HTR-8/SVneo (cell line): ENCODE data around the gene ZDHHC9.

ENCODE experiments used
- DNase-seq: peaks from one replicate; pipeline ENCODE4 v3.0.0; 2011; ENCODE audit warnings: low spot score, mixed read lengths; ENCODE audit not compliant: insufficient read length
- FAIRE-seq: peaks from 2 replicates; lab custom pipeline; 2011; peaks lifted over from hg19 to GRCh38; lab: Jason Lieb, UNC

Gene ZDHHC9

GRCh38 chrX:129823522-129823921, 20.2 kb downstream of the ZDHHC9 start:
- no peak for FAIRE-seq
- DNase-seq: no peak

- FAIRE-seq (no peak), DNase-seq (peak; percentile 6)
These were observed 20.6 kb downstream of the ZDHHC9 start for GRCh38 chrX:129823115-129823514.

- DNase-seq (no peak), FAIRE-seq (no peak)
These were observed 25.6 kb downstream of the ZDHHC9 start for GRCh38 chrX:129818123-129818522.

- FAIRE-seq (no peak), DNase-seq (no peak)
These were observed 29.9 kb downstream of the ZDHHC9 start for GRCh38 chrX:129813662-129814368.

GRCh38 chrX:129808829-129809796, 34.6 kb downstream of the ZDHHC9 start:
- no peak for DNase-seq
- no peak for FAIRE-seq

GRCh38 chrX:129808158-129808828, 35.4 kb downstream of the ZDHHC9 start:
- DNase-seq (no peak), FAIRE-seq (no peak)

GRCh38 chrX:129804806-129805205, 38.9 kb downstream of the ZDHHC9 start:
- no peak for DNase-seq
- no peak for FAIRE-seq

- no peak for FAIRE-seq
- DNase-seq: no peak
These were observed 40.8 kb downstream of the ZDHHC9 start for GRCh38 chrX:129802863-129803262.

GRCh38 chrX:129800186-129800585, 43.5 kb downstream of the ZDHHC9 start:
- DNase-seq: no peak
- no peak for FAIRE-seq

GRCh38 chrX:129798888-129799287, 44.8 kb downstream of the ZDHHC9 start:
- FAIRE-seq (no peak), DNase-seq (no peak)

- FAIRE-seq (no peak), DNase-seq (no peak)
These were observed 45.2 kb downstream of the ZDHHC9 start for GRCh38 chrX:129798456-129798855.

- DNase-seq (no peak), FAIRE-seq (no peak)
These were observed 46.3 kb downstream of the ZDHHC9 start for GRCh38 chrX:129797251-129797906.

- FAIRE-seq (no peak), DNase-seq (no peak)
These were observed 48.1 kb downstream of the ZDHHC9 start for GRCh38 chrX:129795584-129795983.

GRCh38 chrX:129793604-129794191, 50.0 kb downstream of the ZDHHC9 start:
- no peak for FAIRE-seq
- no peak for DNase-seq

- DNase-seq: no peak
- no peak for FAIRE-seq
These were observed 50.9 kb downstream of the ZDHHC9 start for GRCh38 chrX:129792586-129793291.

GRCh38 chrX:129791961-129792570, 51.6 kb downstream of the ZDHHC9 start:
- no peak for FAIRE-seq
- DNase-seq: no peak

- FAIRE-seq: no peak
- DNase-seq: no peak
These were observed 52.4 kb downstream of the ZDHHC9 start for GRCh38 chrX:129791336-129791735.

GRCh38 chrX:129790808-129791207, 52.9 kb downstream of the ZDHHC9 start:
- no peak for FAIRE-seq
- DNase-seq: no peak

- FAIRE-seq (no peak), DNase-seq (no peak)
These were observed 53.5 kb downstream of the ZDHHC9 start for GRCh38 chrX:129790146-129790545.
